Loucy (cell line): ENCODE data around the gene KCNMB2.

Source experiments
- H2AFZ ChIP-seq: fragments of 200-600 bp; sonication (generic); 2 replicates; pipeline ENCODE4 v1.6.0; 2016; ENCODE audit warnings: antibody characterized with exemption, mild to moderate bottlenecking, low read length, moderate library complexity
- H3F3A ChIP-seq: fragments of 200-600 bp; 2 replicates; pipeline ENCODE4 v1.6.0; 2016; ENCODE audit warnings: antibody characterized with exemption, low read depth, mild to moderate bottlenecking
- H3K27me3 ChIP-seq: fragments of 200-600 bp; sonication (generic); 2 replicates; pipeline ENCODE4 v1.6.1; 2014; ENCODE audit warnings: low read length, mild to moderate bottlenecking; ENCODE audit not compliant: insufficient read depth, poor library complexity, severe bottlenecking
- H3K36me3 ChIP-seq: fragments of 200-600 bp; sonication (generic); 2 replicates; pipeline ENCODE4 v1.6.1; 2016; ENCODE audit warnings: low read length; ENCODE audit not compliant: insufficient read depth
- H3K4me1 ChIP-seq: fragments of 200-600 bp; sonication (generic); 2 replicates; pipeline ENCODE4 v1.5.1; 2014; ENCODE audit warnings: low read length, mild to moderate bottlenecking; ENCODE audit not compliant: insufficient read depth, poor library complexity, severe bottlenecking
- H3K4me2 ChIP-seq: fragments of 200-600 bp; sonication (generic); 2 replicates; pipeline ENCODE4 v1.6.0; 2014; ENCODE audit warnings: antibody characterized with exemption, low read length, low read depth, mild to moderate bottlenecking; ENCODE audit not compliant: poor library complexity, severe bottlenecking
- H3K4me3 ChIP-seq: fragments of 200-600 bp; sonication (generic); 2 replicates; pipeline ENCODE4 v1.5.1; 2014; ENCODE audit warnings: low read length, mild to moderate bottlenecking, mixed read lengths; ENCODE audit not compliant: poor library complexity, severe bottlenecking
- H3K79me2 ChIP-seq: fragments of 200-600 bp; sonication (generic); 2 replicates; pipeline ENCODE4 v1.6.1; 2014; ENCODE audit warnings: low read length; ENCODE audit not compliant: insufficient read depth
- H3K9ac ChIP-seq: fragments of 200-600 bp; sonication (generic); 2 replicates; pipeline ENCODE4 v1.6.0; 2014; ENCODE audit warnings: mild to moderate bottlenecking, low read depth, low read length, moderate library complexity; ENCODE audit not compliant: poor library complexity, severe bottlenecking
- H3K9me2 ChIP-seq: fragments of 200-600 bp; sonication (generic); replicated peaks from 2 replicates; pipeline ENCODE4 v1.6.1; 2016; ENCODE audit warnings: low read depth, low read length, mixed read lengths
- H3K9me3 ChIP-seq: fragments of 200-600 bp; sonication (generic); 2 replicates; pipeline ENCODE4 v1.6.1; 2014; ENCODE audit warnings: mild to moderate bottlenecking, antibody characterized with exemption, low read length, low read depth; ENCODE audit not compliant: insufficient read depth
- H4K20me1 ChIP-seq: fragments of 200-600 bp; sonication (generic); 2 replicates; pipeline ENCODE4 v1.6.0; 2014; ENCODE audit warnings: antibody characterized with exemption, low read length, mild to moderate bottlenecking; ENCODE audit not compliant: insufficient read depth, poor library complexity, severe bottlenecking
- EZH2phosphoT487 ChIP-seq: fragments of 200-600 bp; IDR thresholded peaks from 2 replicates; pipeline ENCODE4 v1.6.1; 2018; ENCODE audit warnings: antibody characterized with exemption, mild to moderate bottlenecking, moderate library complexity, borderline replicate concordance
- TF ChIP-seq, protein P1 (sequence below): fragments of 200-600 bp; sonication (generic); conservative IDR thresholded peaks from 2 replicates; pipeline ENCODE4 v1.5.1; 2014; ENCODE audit warnings: mild to moderate bottlenecking, antibody characterized with exemption, low read length

The KCNMB2 gene

DNA sequence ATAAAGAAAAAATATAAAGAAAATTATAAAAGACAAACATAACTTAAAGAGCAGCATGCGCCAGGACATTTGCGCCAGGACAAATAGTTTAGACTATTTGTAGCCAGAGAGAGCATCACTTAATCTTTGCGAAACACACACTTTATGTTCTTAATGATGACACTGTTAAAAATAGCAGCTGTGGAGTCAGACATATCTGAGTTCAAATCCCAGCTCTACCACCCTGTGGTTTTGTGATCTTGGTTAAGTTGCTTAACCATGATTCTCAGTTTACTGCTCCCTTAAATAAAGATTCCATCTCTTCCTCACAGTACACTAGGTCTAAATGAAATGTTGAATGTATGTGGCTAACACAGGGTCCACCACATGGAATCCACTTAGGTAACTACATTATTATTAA is 31.4 kb downstream of the KCNMB2 start:
- Histone ChIP-seq H3K79me2 (no peaks in the 10 kb centered on the region), H3K9me3 (no peaks in the 10 kb centered on the region), H3K9me2 (no peaks in the 10 kb centered on the region), H2AFZ (no peak overlapping the region), H3K27me3 (no peaks in the 10 kb centered on the region), H3K4me3 (no peak overlapping the region), H3K4me1 (no peaks in the 10 kb centered on the region), H3F3A (no peaks in the 10 kb centered on the region), H4K20me1 (no peaks in the 10 kb centered on the region), H3K4me2 (no peak overlapping the region), H3K36me3 (no peaks in the 10 kb centered on the region), H3K9ac (no peak overlapping the region)
- no peak for TF ChIP-seq EZH2phosphoT487
- TF ChIP-seq, protein P1, sequence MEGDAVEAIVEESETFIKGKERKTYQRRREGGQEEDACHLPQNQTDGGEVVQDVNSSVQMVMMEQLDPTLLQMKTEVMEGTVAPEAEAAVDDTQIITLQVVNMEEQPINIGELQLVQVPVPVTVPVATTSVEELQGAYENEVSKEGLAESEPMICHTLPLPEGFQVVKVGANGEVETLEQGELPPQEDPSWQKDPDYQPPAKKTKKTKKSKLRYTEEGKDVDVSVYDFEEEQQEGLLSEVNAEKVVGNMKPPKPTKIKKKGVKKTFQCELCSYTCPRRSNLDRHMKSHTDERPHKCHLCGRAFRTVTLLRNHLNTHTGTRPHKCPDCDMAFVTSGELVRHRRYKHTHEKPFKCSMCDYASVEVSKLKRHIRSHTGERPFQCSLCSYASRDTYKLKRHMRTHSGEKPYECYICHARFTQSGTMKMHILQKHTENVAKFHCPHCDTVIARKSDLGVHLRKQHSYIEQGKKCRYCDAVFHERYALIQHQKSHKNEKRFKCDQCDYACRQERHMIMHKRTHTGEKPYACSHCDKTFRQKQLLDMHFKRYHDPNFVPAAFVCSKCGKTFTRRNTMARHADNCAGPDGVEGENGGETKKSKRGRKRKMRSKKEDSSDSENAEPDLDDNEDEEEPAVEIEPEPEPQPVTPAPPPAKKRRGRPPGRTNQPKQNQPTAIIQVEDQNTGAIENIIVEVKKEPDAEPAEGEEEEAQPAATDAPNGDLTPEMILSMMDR, result no peak

DNA sequence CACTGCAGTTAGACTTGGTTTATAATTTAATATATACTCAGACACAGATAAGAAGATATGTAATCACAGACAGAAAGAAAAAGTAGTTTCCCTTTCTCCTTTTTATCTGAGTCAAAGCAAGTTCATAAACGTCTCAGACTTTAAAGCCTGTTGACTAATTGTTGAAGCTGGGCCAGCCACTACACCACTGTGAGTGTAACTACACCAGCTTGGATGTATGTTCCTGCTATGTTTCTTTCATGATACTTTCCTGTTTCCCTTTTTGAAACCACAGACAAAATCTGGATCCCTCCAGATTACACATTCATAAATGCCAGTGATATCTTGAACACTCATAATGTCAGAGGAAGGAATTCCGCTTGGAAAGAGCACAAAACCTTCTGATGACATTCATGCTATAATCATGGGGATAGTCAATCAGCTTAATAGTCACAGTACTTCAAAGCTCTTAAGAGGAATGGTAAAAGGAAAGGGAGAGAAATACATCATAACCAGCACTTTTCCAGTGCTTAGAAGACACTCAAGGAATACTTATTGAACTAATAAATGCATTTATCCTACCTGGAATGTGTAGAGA is 32.0 kb downstream of the KCNMB2 start:
- H3K36me3 ChIP-seq, result no peaks in the 10 kb centered on the region
- TF ChIP-seq EZH2phosphoT487, result no peak
- TF ChIP-seq, protein P1, result no peak
- H4K20me1 ChIP-seq, result no peaks in the 10 kb centered on the region
- H3K9me2 ChIP-seq, result no peaks in the 10 kb centered on the region
- no peaks in the 10 kb centered on the region for H3K79me2 ChIP-seq
- no peak overlapping the region for H3K4me2 ChIP-seq
- H3K4me1 ChIP-seq, result no peaks in the 10 kb centered on the region
- H3K4me3 ChIP-seq, result no peak overlapping the region
- H3K27me3 ChIP-seq, result no peaks in the 10 kb centered on the region
- H3F3A ChIP-seq, result no peaks in the 10 kb centered on the region
- H3K9ac ChIP-seq, result no peak overlapping the region
- H2AFZ ChIP-seq, result no peak overlapping the region
- no peaks in the 10 kb centered on the region for H3K9me3 ChIP-seq

DNA sequence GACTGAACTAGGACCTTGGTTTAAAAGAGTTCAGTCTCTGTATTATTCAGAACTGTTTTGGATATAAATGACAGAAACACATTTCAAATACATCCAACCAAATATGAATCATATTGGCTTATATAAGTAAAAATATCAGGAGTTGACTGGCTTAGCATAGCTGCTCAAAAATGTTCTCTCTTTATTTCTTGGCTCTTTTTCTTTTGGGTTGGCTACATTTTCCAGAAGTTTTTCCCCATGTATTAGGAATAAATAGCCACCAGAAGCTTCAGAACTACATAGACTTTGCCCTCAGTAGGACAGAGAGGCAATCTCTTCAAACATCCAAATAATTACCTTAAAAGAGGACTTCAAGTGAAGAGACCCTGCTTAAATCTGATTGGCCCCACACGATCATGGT is 32.7 kb downstream of the KCNMB2 start:
- H4K20me1 ChIP-seq, result no peaks in the 10 kb centered on the region
- TF ChIP-seq, protein P1, result no peak
- no peak for TF ChIP-seq EZH2phosphoT487
- H3K9me2 ChIP-seq, result no peaks in the 10 kb centered on the region
- H3K9me3 ChIP-seq, result no peaks in the 10 kb centered on the region
- no peaks in the 10 kb centered on the region for H3F3A ChIP-seq
- no peak overlapping the region for H2AFZ ChIP-seq
- H3K4me1 ChIP-seq, result no peaks in the 10 kb centered on the region
- H3K36me3 ChIP-seq, result no peaks in the 10 kb centered on the region
- H3K4me3 ChIP-seq, result no peak overlapping the region
- no peaks in the 10 kb centered on the region for H3K27me3 ChIP-seq
- no peak overlapping the region for H3K9ac ChIP-seq
- no peak overlapping the region for H3K4me2 ChIP-seq
- H3K79me2 ChIP-seq, result no peaks in the 10 kb centered on the region
